Mucosa of descending colon (tissue), 3 donors: ENCODE data around the gene MANSC1. TPM values are rescaled to one million over a fixed set of nuclear protein-coding genes. Genes with fewer than 3 reads are reported as not detected.

Source experiments
- ATAC-seq: fragments of 200-7000 bp; cut with Tn5 transposase; one replicate; pipeline ENCODE4 v1.9.1; 2020; ENCODE audit warnings: mild to moderate bottlenecking, moderate library complexity
- DNase-seq, 3 donors: peaks; one replicate each; pipeline ENCODE4 v3.0.0-alpha.2; 2020
- H3K36me3 ChIP-seq: fragments of 200-600 bp; one replicate; pipeline ENCODE4 v1.8.0; 2021; ENCODE audit warnings: low read depth, mild to moderate bottlenecking
- H3K4me1 ChIP-seq: fragments of 200-600 bp; one replicate; pipeline ENCODE4 v1.8.0; 2021; ENCODE audit warnings: low read depth, mild to moderate bottlenecking
- H3K4me3 ChIP-seq: fragments of 200-600 bp; one replicate; pipeline ENCODE4 v1.8.0; 2021; ENCODE audit warnings: mild to moderate bottlenecking
- H3K9me3 ChIP-seq: fragments of 200-600 bp; one replicate; pipeline ENCODE4 v1.8.0; 2021; ENCODE audit warnings: mild to moderate bottlenecking
- intact Hi-C, 2 donors: fragments of 100-400 bp; cut with DNase I in 1 of 2; cut with micrococcal nuclease in 1 of 2; formaldehyde crosslinking; loops; one replicate each; pipeline versions ENCODE4 v1.11.0 to v1.11.1; 2022; cut with DNase I, micrococcal nuclease
- total RNA-seq, 3 donors: library from RNA; stranded (reverse); fragmentation: NEBNext Ultra II Directional in 2 of 3; extraction: Animal tissue kit (Norgen Biotek cat#: 25700) in 2 of 3; gene quantifications; one replicate each; pipeline versions ENCODE4 v1.2.1 to v1.2.4, GENCODE V29; 2021 to 2023
- TF ChIP-seq, protein P1 (sequence below): fragments of 200-600 bp; IDR thresholded peaks from one replicate; pipeline ENCODE4 v1.8.0; 2022; ENCODE audit warnings: antibody characterized with exemption, mild to moderate bottlenecking
- donor health status: DM: no; HTN: no; CAD: no; lungs with moderate emphysema.
- donor health status: DM: no; HTN: no; CAD: no.
- donor health status: DM: no; HTN: yes; CAD: no.

The MANSC1 gene
- total RNA-seq, 3 donors from 2014 or later = 34.3 to 59.1 (median 46.5) TPM

- no peak for ATAC-seq
- intact Hi-C loops = no loop called here
- TF ChIP-seq, protein P1, sequence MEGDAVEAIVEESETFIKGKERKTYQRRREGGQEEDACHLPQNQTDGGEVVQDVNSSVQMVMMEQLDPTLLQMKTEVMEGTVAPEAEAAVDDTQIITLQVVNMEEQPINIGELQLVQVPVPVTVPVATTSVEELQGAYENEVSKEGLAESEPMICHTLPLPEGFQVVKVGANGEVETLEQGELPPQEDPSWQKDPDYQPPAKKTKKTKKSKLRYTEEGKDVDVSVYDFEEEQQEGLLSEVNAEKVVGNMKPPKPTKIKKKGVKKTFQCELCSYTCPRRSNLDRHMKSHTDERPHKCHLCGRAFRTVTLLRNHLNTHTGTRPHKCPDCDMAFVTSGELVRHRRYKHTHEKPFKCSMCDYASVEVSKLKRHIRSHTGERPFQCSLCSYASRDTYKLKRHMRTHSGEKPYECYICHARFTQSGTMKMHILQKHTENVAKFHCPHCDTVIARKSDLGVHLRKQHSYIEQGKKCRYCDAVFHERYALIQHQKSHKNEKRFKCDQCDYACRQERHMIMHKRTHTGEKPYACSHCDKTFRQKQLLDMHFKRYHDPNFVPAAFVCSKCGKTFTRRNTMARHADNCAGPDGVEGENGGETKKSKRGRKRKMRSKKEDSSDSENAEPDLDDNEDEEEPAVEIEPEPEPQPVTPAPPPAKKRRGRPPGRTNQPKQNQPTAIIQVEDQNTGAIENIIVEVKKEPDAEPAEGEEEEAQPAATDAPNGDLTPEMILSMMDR = no peak
Observed at GRCh38 chr12:12380949-12381593, 31.0 kb upstream of the MANSC1 start.

DNA sequence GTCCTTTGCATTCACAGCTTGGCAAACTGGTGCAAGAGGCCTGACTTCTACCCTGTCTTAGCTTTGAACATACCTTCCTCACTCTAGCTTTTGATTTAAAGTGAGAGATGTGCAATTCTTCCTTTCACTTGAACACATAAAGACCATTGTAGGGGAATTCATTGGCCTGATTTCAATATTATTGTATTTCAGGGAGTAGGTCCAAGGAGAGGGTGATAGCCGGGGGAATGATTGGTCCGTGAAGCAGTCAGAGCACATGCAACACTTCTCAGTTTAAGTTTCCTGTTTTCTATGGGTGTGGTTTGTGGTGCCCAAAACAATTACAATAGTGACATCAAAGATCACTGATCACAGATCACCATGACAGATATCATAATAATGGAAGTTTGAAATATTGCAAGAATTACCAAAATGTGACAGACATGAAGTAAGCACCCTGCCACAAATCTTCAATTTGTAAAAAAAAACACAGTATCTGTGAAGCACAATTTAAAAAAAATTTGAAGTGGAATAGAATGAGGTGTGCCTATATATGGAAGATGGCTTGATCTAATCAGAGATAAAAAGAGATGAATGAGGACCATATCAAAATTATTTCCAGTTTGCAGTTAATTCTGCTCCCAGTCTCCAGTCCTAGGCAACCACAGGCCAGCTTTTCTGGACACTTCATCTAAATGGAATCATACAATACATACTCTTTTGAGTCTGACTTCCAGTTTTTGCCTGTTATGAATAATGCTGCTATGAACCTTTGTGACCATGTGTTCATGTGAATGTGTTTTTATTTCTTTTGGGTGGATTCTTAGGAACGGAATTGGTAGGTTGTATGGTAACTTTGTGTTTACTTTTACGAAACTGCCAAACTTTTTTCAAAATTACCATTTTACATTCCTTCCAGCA, 30.0 kb upstream of the MANSC1 start:
- no peaks in the 10 kb centered on the region for H3K9me3 ChIP-seq
- peaks cover 22% of the 10 kb centered on the region for H3K4me1 ChIP-seq
- no peak overlapping the region for H3K4me3 ChIP-seq
- no peaks in the 10 kb centered on the region for H3K36me3 ChIP-seq
- DNase-seq (no peak), ATAC-seq (peak; percentile 78)
- intact Hi-C loops = loop anchor here (10.0 kb wide), 3 partner anchors 185 to 325 kb away; partner anchors contain the start of genes DUSP16 (in 1 of the 2) and GPR19 (in 1 of the 2)
- TF ChIP-seq, protein P1 = no peak

More at GRCh38 chr12:12380949-12381593, 31.0 kb upstream of the MANSC1 start:
- no peaks in the 10 kb centered on the region for H3K36me3 ChIP-seq
- DNase-seq = no peak
- H3K4me1 ChIP-seq = peaks cover 24% of the 10 kb centered on the region
- no peak overlapping the region for H3K4me3 ChIP-seq
- H3K9me3 ChIP-seq = no peaks in the 10 kb centered on the region

DNA sequence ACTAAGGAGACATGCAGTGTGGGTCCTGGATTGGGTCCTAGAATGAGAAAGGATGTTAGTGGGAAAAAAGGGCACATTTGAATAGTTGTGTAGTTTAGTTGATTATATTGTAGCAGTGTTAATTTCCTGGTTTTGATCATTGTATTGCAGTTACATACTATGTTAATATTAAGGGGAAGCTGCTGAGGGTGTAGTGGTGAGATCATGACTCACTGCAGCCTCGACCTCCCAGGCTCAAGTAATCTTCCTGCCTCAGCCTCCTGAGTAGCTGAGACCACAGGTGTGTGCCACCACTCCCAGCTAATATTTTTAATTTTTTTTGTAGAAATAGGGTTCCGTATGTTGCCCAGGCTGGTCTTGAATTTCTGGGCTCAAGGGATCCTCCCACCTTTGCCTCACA, 28.6 kb upstream of the MANSC1 start:
- Histone ChIP-seq H3K9me3 (no peaks in the 10 kb centered on the region), H3K4me1 (peaks cover 12% of the 10 kb centered on the region), H3K36me3 (no peaks in the 10 kb centered on the region), H3K4me3 (no peak overlapping the region)
- ATAC-seq (no peak), DNase-seq (no peak)
- intact Hi-C loops = loop anchor here (10.0 kb wide), 3 partner anchors 186 to 326 kb away; partner anchors contain the start of genes DUSP16 (in 1 of the 2) and GPR19 (in 1 of the 2)
- TF ChIP-seq, protein P1 = no peak

DNA sequence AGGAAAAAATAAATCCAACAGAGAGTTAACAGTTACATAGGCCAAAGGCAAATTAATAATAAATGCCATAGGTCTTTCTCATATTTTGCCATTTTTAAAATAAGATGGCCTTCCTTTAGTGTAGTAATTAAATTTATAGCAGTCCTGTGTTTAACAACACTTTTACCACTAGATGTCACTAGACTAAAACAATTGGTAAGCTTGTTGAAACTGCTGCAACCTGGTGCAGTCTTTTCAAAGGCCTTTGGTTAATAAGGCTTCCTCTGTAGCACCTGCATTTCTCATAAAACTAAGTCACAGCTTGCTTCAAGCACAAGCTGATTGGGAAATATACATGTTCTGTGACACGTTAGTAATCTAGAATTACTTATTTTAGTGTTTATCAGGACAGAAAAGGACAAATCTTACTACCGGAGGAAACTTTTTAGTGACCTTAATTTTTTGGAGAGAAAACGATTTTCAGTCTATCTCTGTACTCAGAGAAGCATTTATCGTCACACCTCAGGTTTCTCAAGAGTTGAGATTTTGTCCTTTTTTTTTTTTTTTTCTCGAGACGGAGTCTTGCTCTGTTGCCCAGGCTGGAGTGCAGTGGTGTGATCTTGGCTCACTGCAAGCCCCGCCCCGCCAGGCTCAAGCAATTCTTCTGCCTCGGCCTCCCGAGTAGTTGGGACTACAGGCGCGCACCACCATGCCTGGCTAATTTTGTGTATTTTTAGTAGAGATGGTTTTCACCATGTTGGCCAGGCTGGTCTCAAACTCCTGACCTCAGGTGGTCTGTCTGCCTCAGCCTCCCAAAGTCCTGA, 26.8 kb upstream of the MANSC1 start:
- H3K4me1 ChIP-seq = peaks cover 17% of the 10 kb centered on the region
- H3K4me3 ChIP-seq = no peak overlapping the region
- H3K9me3 ChIP-seq = no peaks in the 10 kb centered on the region
- TF ChIP-seq, protein P1 = peak; percentile 28
- DNase-seq = no peak
- intact Hi-C loops = loop anchor here (10.0 kb wide), 3 partner anchors 188 to 328 kb away; partner anchors contain the start of genes DUSP16 (in 1 of the 2) and GPR19 (in 1 of the 2)
- H3K36me3 ChIP-seq = no peaks in the 10 kb centered on the region
- ATAC-seq = peak; percentile 83
